GM12865 (cell line): ENCODE results near the gene CRISPLD2.
A peak's percentile ranks its signal among the peaks of the same experiment; 100 is the strongest.
"Not testable (repeated sequence)": the region's sequence is repeated elsewhere in the genome, so short reads cannot be mapped to it uniquely, and the experiment has no call there.

ENCODE experiments used
- DNase-seq: peaks from one replicate; pipeline ENCODE4 v3.0.0; 2010; ENCODE audit warnings: low read depth
- H3K4me3 ChIP-seq: 2 replicates; pipeline ENCODE4 v1.5.1; 2011; ENCODE audit warnings: mild to moderate bottlenecking, low read depth, low read length, control low read depth
- TF ChIP-seq, protein P1 (sequence below): IDR thresholded peaks from 2 replicates; pipeline ENCODE4 v1.5.1; 2011; ENCODE audit warnings: low read length, control low read depth, low read depth, inconsistent platforms; ENCODE audit not compliant: insufficient read depth; ENCODE audit errors: missing control alignments

The CRISPLD2 gene

DNA sequence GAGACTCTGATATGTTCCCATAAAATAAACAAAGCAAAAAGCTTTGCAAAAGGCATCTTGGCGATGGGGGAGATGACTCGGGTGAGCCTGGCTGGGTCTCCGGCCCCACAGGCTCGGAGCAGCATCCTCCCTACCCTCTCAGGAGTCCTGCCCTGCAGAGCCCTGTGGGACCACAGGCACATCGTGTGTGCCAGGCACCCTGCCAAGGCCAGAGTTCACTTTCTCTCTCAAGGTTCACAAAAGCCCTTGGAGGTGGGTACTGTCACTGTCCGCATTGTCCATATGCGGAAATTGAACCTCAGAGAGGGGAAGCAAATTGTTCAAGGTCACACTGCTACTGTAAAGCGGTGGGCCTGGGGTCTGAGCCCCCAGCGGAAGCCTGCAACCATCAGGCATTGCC lies 48.5 kb downstream of the CRISPLD2 start:
- TF ChIP-seq, protein P1, sequence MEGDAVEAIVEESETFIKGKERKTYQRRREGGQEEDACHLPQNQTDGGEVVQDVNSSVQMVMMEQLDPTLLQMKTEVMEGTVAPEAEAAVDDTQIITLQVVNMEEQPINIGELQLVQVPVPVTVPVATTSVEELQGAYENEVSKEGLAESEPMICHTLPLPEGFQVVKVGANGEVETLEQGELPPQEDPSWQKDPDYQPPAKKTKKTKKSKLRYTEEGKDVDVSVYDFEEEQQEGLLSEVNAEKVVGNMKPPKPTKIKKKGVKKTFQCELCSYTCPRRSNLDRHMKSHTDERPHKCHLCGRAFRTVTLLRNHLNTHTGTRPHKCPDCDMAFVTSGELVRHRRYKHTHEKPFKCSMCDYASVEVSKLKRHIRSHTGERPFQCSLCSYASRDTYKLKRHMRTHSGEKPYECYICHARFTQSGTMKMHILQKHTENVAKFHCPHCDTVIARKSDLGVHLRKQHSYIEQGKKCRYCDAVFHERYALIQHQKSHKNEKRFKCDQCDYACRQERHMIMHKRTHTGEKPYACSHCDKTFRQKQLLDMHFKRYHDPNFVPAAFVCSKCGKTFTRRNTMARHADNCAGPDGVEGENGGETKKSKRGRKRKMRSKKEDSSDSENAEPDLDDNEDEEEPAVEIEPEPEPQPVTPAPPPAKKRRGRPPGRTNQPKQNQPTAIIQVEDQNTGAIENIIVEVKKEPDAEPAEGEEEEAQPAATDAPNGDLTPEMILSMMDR, result no peak
- no peak for DNase-seq
- no peak overlapping the region for H3K4me3 ChIP-seq

DNA sequence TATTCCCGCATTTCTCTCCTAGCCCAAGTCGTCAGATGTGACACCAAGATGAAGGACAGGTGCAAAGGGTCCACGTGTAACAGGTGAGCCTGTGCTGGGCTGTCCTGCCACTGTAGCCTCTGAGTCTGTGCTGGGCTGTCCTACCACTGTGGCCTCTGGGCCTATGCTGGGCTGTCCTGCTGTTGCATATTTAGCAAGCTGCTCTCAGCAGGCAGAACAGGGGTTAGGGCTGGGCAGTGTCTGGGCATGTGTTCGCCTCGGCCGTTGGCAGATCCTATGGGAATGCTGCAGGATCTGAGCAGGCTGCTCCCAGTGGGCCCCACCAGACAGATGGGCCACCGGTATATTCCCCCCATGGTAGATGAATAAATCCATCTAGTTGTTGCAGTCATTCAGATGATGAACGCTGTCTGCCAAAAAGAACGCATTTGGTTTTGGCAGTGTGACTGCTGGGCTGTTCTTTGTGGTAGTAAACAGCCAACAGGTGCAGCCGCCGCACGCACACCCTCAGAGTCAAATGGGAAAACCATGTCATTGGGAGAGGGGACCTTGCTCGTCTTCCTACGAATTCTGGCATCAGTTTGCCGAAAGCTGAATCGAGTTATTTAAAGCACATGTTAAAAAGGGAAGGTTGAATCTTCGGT lies 49.2 kb downstream of the CRISPLD2 start:
- no peak overlapping the region for H3K4me3 ChIP-seq
- TF ChIP-seq, protein P1, result no peak
- DNase-seq, result no peak

DNA sequence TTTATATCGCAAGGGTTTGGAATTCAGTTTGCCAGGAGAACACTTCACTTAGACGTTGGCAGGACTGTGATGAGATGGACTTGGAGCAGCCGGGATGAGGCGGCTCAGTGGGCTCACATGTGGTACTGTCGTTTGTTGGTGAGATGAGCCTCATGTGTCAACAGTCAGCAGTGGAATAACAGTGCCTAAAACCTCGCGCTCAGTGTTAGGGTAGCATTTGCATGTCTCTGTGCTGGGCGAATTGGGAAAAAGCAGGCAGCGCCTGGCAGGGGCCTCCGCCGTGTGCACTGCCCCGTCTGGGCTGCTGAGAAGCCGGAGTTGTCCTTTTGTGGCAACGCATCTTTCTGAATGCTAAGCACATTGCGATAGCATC lies 49.7 kb downstream of the CRISPLD2 start:
- TF ChIP-seq, protein P1, result no peak
- DNase-seq, result no peak
- H3K4me3 ChIP-seq, result no peak overlapping the region

DNA sequence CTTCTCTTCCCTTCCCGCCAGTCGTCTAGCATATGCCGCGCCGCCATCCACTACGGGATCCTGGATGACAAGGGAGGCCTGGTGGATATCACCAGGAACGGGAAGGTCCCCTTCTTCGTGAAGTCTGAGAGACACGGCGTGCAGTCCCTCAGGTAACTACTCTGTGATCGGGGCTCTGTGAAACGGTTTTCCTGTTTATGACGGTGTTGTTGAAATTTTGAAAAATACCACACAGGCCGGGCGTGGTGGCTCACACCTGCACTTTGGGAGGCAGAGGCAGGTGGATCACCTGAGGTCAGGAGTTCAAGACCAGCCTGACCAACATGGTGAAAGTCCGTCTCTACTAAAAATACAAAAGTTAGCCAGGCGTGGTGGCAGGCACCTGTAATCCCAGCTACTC lies 53.2 kb downstream of the CRISPLD2 start:
- not testable (repeated sequence) for DNase-seq

DNA sequence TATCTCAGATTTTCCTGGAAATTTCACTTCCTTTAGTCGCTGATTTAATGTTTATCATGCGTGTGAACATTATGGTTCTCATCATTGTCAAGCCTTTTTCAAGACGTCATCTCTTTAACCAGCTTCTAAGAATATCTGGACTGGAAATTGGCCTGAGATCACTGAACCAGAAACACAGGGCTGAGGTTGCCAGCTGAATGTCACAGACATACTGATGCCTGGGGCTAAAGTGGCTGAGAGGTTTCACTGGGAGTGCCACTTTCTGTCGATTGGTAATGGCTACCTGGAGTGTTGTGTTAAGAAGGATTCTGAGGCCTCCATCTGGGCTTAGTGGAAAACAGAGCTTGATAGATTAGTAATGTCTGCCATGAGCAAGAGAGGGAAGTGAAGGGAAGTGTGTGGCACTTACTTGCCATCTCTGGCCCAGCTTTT lies 54.2 kb downstream of the CRISPLD2 start:
- no peak overlapping the region for H3K4me3 ChIP-seq
- peak; percentile 30 for DNase-seq
- TF ChIP-seq, protein P1, result no peak

More for the DNA sequence above, 53.2 kb downstream of the CRISPLD2 start:
- not testable (repeated sequence) for H3K4me3 ChIP-seq

DNA sequence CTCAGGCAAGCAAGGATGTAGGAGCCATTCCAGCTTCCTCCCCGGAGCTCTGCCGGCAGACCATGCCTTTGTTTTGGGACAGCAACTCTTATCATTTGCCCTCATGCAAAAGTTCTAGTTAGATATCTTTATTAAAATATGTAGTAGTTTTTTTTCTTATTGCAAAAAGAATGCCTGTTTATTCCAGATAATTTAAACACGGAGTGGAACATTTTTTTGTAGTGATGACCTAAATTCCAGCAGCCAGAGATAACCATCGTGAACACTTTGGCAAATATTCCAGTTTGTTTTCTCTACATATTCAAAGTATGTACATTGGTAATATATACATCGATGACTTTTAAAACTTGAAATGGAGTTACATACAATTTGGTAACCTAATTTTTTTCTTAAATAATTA lies 54.8 kb downstream of the CRISPLD2 start:
- no peak for DNase-seq
- TF ChIP-seq, protein P1, result no peak

DNA sequence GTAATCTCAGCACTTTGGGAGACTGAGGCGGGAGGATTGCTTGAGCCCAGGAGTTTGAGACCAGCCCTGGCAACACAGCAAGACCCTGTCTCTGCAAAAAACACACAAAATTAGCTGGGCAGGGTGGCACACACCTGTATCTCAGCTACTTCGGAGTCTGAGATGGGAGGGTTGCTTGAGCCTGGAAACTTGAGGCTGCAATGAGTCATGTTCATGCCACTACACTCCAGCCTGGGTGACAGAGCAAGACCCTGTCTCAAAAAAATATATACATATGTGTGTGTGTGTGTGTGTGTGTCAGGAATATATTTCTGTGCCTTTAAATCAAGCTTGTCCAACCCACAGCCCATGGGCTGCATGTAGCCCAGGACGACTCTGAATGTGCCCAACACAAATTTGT lies 55.2 kb downstream of the CRISPLD2 start:
- TF ChIP-seq, protein P1, result no peak
- no peak for DNase-seq
- H3K4me3 ChIP-seq, result no peak overlapping the region

More for the DNA sequence above, 54.8 kb downstream of the CRISPLD2 start:
- H3K4me3 ChIP-seq, result no peak overlapping the region

DNA sequence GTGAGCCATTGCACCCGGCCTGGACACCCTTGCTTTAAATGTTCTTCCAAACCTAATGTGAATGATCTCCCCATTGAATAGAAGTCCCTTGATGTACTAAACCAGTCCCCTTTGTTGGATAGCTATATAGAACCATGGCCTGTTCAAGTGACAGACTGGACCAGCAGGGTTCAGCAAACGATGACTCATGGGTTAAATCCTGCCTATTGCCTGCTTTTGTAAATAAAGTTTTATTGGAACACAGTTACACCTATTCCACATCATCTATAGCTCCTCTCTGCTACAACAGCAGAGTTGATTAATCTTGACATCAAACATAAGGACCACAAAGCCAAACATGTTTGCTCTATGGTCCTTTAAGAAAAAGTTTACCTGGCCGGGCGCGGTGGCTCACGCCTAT lies 56.1 kb downstream of the CRISPLD2 start:
- DNase-seq, result no peak
- TF ChIP-seq, protein P1, result no peak
- H3K4me3 ChIP-seq, result no peak overlapping the region
